Brain microvascular endothelial cell (primary cell): Measurements from ENCODE around the gene SMIM3.

Experiments
- DNase-seq: peaks from one replicate; pipeline ENCODE4 v3.0.0-alpha.2; 2020
- H3K27ac ChIP-seq: fragments of 250-450 bp; sonication (Bioruptor Pico); 2 replicates; pipeline ENCODE4 v1.5.1; 2020; ENCODE audit warnings: mild to moderate bottlenecking, moderate library complexity
- H3K27me3 ChIP-seq: fragments of 250-450 bp; sonication (Bioruptor Pico); replicated peaks from 2 replicates; pipeline ENCODE4 v1.5.1; 2020; ENCODE audit warnings: mild to moderate bottlenecking
- H3K36me3 ChIP-seq: fragments of 250-450 bp; sonication (Bioruptor Pico); replicated peaks from 2 replicates; pipeline ENCODE4 v1.5.1; 2020; ENCODE audit warnings: mild to moderate bottlenecking
- H3K4me3 ChIP-seq: 2 replicates; pipeline ENCODE4 v1.5.1; 2011; ENCODE audit warnings: low read depth, mild to moderate bottlenecking, control low read depth, low read length, moderate library complexity
- in situ Hi-C: cut with HindIII; loops from 2 replicates; pipeline ENCODE4 v1.10.0; 2017; ENCODE audit warnings: low sequenced_read_pairs, low pct_ligation_motif_present
- TF ChIP-seq, protein P1 (sequence below): IDR thresholded peaks from 2 replicates; pipeline ENCODE4 v1.5.1; 2011; ENCODE audit warnings: low read depth, mild to moderate bottlenecking, moderate library complexity, low read length, control low read depth, inconsistent platforms; ENCODE audit errors: missing control alignments

SMIM3 gene

DNA sequence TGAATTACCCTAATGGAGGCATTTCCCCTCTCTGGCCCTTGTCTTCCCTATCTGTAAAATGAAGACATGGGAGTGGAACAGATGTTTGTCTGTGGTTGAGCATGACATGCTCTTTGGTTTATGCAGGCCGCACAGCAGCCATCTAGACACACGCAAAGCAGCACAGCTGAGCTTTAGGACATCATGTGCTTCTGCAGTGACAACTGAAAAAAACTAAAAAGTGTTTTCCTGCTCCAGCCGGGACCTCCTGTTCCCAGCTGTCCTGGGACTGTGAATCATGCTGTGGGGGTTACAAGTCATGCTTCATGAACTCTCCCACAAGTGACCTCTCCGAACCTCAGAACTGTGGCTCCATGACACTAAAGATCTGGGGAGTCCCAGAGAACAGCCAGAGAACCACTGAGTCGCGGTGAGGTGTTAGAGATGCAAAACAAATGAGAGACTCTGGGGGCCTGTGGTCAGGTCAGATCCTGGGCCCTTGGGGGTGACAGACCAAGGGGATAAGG is 1.7 kb downstream of the SMIM3 start:
- DNase-seq: peak; percentile 54

GRCh38 chr5:150780816-150781221 is 2.3 kb downstream of the SMIM3 start:
- Histone ChIP-seq H3K4me3 (peak overlapping the region; percentile 92), H3K36me3 (no peaks in the 10 kb centered on the region), H3K27ac (peak overlapping the region; percentile 67), H3K27me3 (no peaks in the 10 kb centered on the region)
- TF ChIP-seq, protein P1, sequence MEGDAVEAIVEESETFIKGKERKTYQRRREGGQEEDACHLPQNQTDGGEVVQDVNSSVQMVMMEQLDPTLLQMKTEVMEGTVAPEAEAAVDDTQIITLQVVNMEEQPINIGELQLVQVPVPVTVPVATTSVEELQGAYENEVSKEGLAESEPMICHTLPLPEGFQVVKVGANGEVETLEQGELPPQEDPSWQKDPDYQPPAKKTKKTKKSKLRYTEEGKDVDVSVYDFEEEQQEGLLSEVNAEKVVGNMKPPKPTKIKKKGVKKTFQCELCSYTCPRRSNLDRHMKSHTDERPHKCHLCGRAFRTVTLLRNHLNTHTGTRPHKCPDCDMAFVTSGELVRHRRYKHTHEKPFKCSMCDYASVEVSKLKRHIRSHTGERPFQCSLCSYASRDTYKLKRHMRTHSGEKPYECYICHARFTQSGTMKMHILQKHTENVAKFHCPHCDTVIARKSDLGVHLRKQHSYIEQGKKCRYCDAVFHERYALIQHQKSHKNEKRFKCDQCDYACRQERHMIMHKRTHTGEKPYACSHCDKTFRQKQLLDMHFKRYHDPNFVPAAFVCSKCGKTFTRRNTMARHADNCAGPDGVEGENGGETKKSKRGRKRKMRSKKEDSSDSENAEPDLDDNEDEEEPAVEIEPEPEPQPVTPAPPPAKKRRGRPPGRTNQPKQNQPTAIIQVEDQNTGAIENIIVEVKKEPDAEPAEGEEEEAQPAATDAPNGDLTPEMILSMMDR: no peak
- peak; percentile 11 for DNase-seq
- in situ Hi-C loops: no loop called here

More for the DNA sequence above, 1.7 kb downstream of the SMIM3 start:
- in situ Hi-C loops: no loop called here
- Histone ChIP-seq H3K36me3 (no peaks in the 10 kb centered on the region), H3K4me3 (peak overlapping the region; percentile 92), H3K27me3 (no peaks in the 10 kb centered on the region), H3K27ac (peak overlapping the region; percentile 43)
- TF ChIP-seq, protein P1: no peak

DNA sequence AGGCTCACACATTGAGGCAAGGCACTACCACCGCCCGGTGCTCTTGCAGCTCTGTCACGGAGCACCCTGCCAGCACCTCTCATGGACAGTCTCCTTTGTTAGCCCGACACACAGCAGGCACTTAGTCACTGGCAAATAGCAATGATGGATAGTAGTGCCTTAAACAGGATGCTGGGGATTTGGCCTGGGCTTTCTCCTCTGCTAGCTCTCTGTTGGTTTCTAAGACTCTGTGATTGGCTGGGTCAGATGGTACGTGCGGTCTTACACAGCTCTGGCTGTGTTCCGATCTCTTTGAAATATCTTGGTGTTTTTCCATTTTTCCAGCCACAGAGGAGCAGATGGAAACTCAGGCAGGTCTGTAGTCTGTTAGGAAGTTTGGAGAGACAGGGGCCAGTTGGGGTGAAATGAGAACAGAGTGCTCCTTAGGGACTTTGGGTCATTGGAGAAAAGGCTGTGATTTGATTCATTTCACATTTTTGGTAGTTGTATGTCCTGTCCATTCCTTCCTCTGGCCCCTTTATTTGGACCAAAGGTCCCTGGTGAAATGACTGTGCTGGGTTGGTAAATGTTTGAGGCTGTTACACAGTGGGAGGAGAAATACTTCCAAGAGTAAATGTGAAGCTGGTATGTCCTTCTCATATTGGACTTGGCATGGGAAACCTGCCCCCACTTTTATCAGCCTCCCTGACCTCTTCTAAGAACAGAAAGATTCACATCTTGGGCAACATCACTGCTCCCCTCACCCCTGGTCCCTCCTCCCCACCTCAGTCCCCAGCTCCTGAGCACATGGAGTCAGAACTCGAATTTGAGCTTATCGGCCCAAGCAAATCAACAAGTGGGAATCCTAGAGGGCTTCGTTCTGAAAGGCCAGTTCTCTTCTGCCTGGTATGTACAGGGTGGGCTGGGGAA is 3.4 kb downstream of the SMIM3 start:
- H3K36me3 ChIP-seq: no peaks in the 10 kb centered on the region
- H3K27ac ChIP-seq: peak overlapping the region; percentile 67
- peak overlapping the region; percentile 33 for H3K4me3 ChIP-seq
- peak; percentile 55 for DNase-seq
- H3K27me3 ChIP-seq: no peaks in the 10 kb centered on the region
- in situ Hi-C loops: no loop called here
- TF ChIP-seq, protein P1: no peak

GRCh38 chr5:150782850-150783249 is 4.3 kb downstream of the SMIM3 start:
- TF ChIP-seq, protein P1: no peak
- H3K27ac ChIP-seq: peak overlapping the region; percentile 67
- no peak overlapping the region for H3K4me3 ChIP-seq
- in situ Hi-C loops: no loop called here
- DNase-seq: no peak
- H3K27me3 ChIP-seq: no peaks in the 10 kb centered on the region
- H3K36me3 ChIP-seq: no peaks in the 10 kb centered on the region

DNA sequence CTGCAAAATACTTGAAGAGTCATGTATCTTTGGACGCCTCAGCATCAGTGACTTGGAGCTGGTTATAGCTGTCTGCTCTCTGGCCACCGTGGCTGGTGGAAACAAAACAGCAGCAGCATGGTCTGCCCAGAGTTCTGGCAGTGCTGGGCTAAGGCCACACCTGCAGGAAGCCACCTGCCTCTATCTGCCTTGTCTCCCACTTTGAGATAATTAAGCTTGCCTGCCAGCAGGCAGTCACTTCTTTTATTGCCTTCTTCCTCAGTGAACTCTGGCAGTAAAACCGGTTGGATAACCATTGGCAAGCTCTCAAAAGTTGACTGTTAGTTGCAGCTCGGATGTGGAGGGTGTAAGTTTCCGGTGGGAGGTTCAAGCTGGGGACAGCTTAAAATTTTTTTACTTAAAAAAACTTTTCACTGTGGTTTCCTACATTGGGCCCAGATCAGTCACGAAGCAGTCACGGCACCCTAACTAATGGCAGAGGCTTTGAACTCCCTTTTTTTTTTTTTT is 4.9 kb downstream of the SMIM3 start:
- Histone ChIP-seq H3K4me3 (no peak overlapping the region), H3K36me3 (no peaks in the 10 kb centered on the region), H3K27me3 (no peaks in the 10 kb centered on the region), H3K27ac (peak overlapping the region; percentile 67)
- peak; percentile 79 for DNase-seq
- in situ Hi-C loops: no loop called here
- TF ChIP-seq, protein P1: no peak
